Keratinocyte (primary cell): ENCODE results near the gene TENT4A. TPM values are rescaled to one million over a fixed set of nuclear protein-coding genes. Genes with fewer than 3 reads are reported as not detected.

Source experiments
- DNase-seq: peaks from one replicate; pipeline ENCODE4 v3.0.0-alpha.2; 2011; ENCODE audit warnings: low read depth, missing footprints, low spot score
- FAIRE-seq: peaks from 2 replicates; lab custom pipeline; 2011; peaks lifted over from hg19 to GRCh38; lab: Jason Lieb, UNC
- H2AFZ ChIP-seq: 2 replicates; pipeline ENCODE4 v1.6.0; 2012; ENCODE audit warnings: low read length, control low read depth, inconsistent platforms; ENCODE audit not compliant: control insufficient read depth
- H3K27ac ChIP-seq: 2 replicates; pipeline ENCODE4 v1.5.1; 2011; ENCODE audit warnings: low read length; ENCODE audit not compliant: control insufficient read depth, insufficient read depth
- H3K27me3 ChIP-seq: 3 replicates; pipeline ENCODE4 v1.6.0; 2011; ENCODE audit warnings: low read length; ENCODE audit not compliant: control insufficient read depth, insufficient read depth; ENCODE audit errors: extremely low read depth
- H3K36me3 ChIP-seq, 2 experiments: 2 replicates in 1 of 2; 3 replicates in 1 of 2; pipeline ENCODE4 v1.5.1; 2011; ENCODE audit warnings: low read length in 2 of 2, mild to moderate bottlenecking in 1 of 2; ENCODE audit not compliant: control insufficient read depth in 2 of 2, insufficient read depth in 2 of 2; ENCODE audit errors: extremely low read depth in 1 of 2
- H3K4me1 ChIP-seq: 3 replicates; pipeline ENCODE4 v1.5.1; 2011; ENCODE audit warnings: low read length; ENCODE audit not compliant: control insufficient read depth, insufficient read depth; ENCODE audit errors: extremely low read depth
- H3K4me2 ChIP-seq: 3 replicates; pipeline ENCODE4 v1.6.0; 2011; ENCODE audit warnings: low read depth, low read length; ENCODE audit not compliant: control insufficient read depth, insufficient read depth; ENCODE audit errors: extremely low read depth
- H3K4me3 ChIP-seq, 3 experiments: fragments of 200-600 bp in 1 of 3; sonication (generic) in 1 of 3; 2 replicates in 2 of 3; 3 replicates in 1 of 3; pipeline ENCODE4 v1.5.1; 2011 to 2016; ENCODE audit warnings: low read length in 3 of 3, mild to moderate bottlenecking in 3 of 3, control low read depth in 2 of 3, inconsistent platforms in 1 of 3, low read depth in 1 of 3, mixed read lengths in 1 of 3, mixed run types in 1 of 3, moderate library complexity in 1 of 3; ENCODE audit not compliant: control insufficient read depth in 2 of 3, insufficient read depth in 2 of 3; ENCODE audit errors: extremely low read depth in 1 of 3
- H3K79me2 ChIP-seq: 2 replicates; pipeline ENCODE4 v1.6.0; 2012; ENCODE audit warnings: low read length; ENCODE audit not compliant: control insufficient read depth, insufficient read depth
- H3K9ac ChIP-seq: 3 replicates; pipeline ENCODE4 v1.6.0; 2011; ENCODE audit warnings: low read length; ENCODE audit not compliant: control insufficient read depth, insufficient read depth; ENCODE audit errors: extremely low read depth
- H3K9me1 ChIP-seq: 3 replicates; pipeline ENCODE4 v1.6.0; 2011; ENCODE audit warnings: low read length; ENCODE audit not compliant: control insufficient read depth, insufficient read depth; ENCODE audit errors: extremely low read depth
- H3K9me3 ChIP-seq: 2 replicates; pipeline ENCODE4 v1.5.1; 2012; ENCODE audit warnings: low read depth, low read length; ENCODE audit not compliant: control insufficient read depth
- H4K20me1 ChIP-seq: 3 replicates; pipeline ENCODE4 v1.6.0; 2011; ENCODE audit warnings: low read length; ENCODE audit not compliant: control insufficient read depth, insufficient read depth; ENCODE audit errors: extremely low read depth
- CTCF ChIP-seq, 3 experiments: IDR thresholded peaks in 1 of 3; conservative IDR thresholded peaks in 1 of 3; optimal IDR thresholded peaks in 1 of 3; 2 replicates in 2 of 3; 3 replicates in 1 of 3; pipeline versions ENCODE3 to v1.5.1; 2011; ENCODE audit warnings: low read length in 3 of 3, mild to moderate bottlenecking in 3 of 3, moderate library complexity in 2 of 3, control low read depth in 1 of 3, inconsistent platforms in 1 of 3; ENCODE audit not compliant: insufficient read depth in 2 of 3; ENCODE audit errors: extremely low read depth in 1 of 3
- EZH2 ChIP-seq: IDR thresholded peaks from one replicate; pipeline ENCODE4 v1.6.1; 2012; ENCODE audit warnings: inconsistent platforms, mild to moderate bottlenecking, low read length, moderate library complexity
- dilution Hi-C: fragments of 300-500 bp; cut with MboI; formaldehyde crosslinking; loops from one replicate; pipeline ENCODE4 v1.7.0; 2020; ENCODE audit warnings: low sequenced_read_pairs; ENCODE audit not compliant: extremely low pct_ligation_motif_present
- polyA plus RNA-seq, 5 experiments: library from polyadenylated mRNA; depleted of rRNA in 3 of 5; stranded (reverse) in 3 of 5; stranded (forward) in 1 of 5; unstranded in 1 of 5; fragments of >200 nt; gene quantifications; 1 replicate in 1 of 5; 2 replicates in 3 of 5; 3 replicates in 1 of 5; pipeline versions ENCODE4 v1.2.1 to v1.2.3, GENCODE V29; 2011 to 2012; ENCODE audit warnings: missing spikeins in 2 of 5, low read depth in 1 of 5, low replicate concordance in 1 of 5

Gene TENT4A
- polyA plus RNA-seq, 1 donor (not counting 4 experiments of a cell fraction or from before 2014, with no cell fraction given), result 5.9 TPM

- H3K9me1 ChIP-seq, result peaks cover 3% of the 10 kb centered on the region
- no peaks in the 10 kb centered on the region for H3K4me1 ChIP-seq
- no peak overlapping the region for H3K27ac ChIP-seq
- H3K9me3 ChIP-seq, result no peaks in the 10 kb centered on the region
- H3K4me3 ChIP-seq, result no peak overlapping the region
- H2AFZ ChIP-seq, result no peak overlapping the region
- dilution Hi-C loops, result no loop called here
- no peak overlapping the region for H3K4me2 ChIP-seq
- H3K36me3 ChIP-seq, result peaks cover 30 to 36% of the 10 kb centered on the region in 2 experiments
- no peaks in the 10 kb centered on the region for H4K20me1 ChIP-seq
- TF ChIP-seq EZH2 (no peak), CTCF (optimal IDR thresholded peaks at IDR 0.05 in 1 of 3, IDR thresholded peaks at IDR 0.05 in 1 of 3, conservative IDR thresholded peaks at IDR 0.05 in 1 of 3; ENCODE audit: extremely low read depth in 1 of 3, insufficient read depth in 2 of 3, low read length in 3 of 3) (no peak)
- FAIRE-seq, result no peak
- no peaks in the 10 kb centered on the region for H3K27me3 ChIP-seq
- no peak overlapping the region for H3K9ac ChIP-seq
- H3K79me2 ChIP-seq, result no peaks in the 10 kb centered on the region
- no peak for DNase-seq
Observed at GRCh38 chr5:6755941-6756340, 42.7 kb downstream of the TENT4A start.

- TF ChIP-seq EZH2 (no peak), CTCF (optimal IDR thresholded peaks at IDR 0.05 in 1 of 3, IDR thresholded peaks at IDR 0.05 in 1 of 3, conservative IDR thresholded peaks at IDR 0.05 in 1 of 3; ENCODE audit: extremely low read depth in 1 of 3, insufficient read depth in 2 of 3, low read length in 3 of 3) (no peak)
- H3K9me3 ChIP-seq, result no peaks in the 10 kb centered on the region
- no peak overlapping the region for H3K4me2 ChIP-seq
- no peak for FAIRE-seq
- no peak for DNase-seq
- peaks cover 21 to 23% of the 10 kb centered on the region in 2 experiments for H3K36me3 ChIP-seq
- H3K4me3 ChIP-seq, result no peak overlapping the region
- H3K27ac ChIP-seq, result no peak overlapping the region
- no peaks in the 10 kb centered on the region for H4K20me1 ChIP-seq
- H3K9me1 ChIP-seq, result peaks cover 3% of the 10 kb centered on the region
- no peaks in the 10 kb centered on the region for H3K27me3 ChIP-seq
- H2AFZ ChIP-seq, result no peak overlapping the region
- dilution Hi-C loops, result no loop called here
- no peaks in the 10 kb centered on the region for H3K79me2 ChIP-seq
- no peak overlapping the region for H3K9ac ChIP-seq
- no peaks in the 10 kb centered on the region for H3K4me1 ChIP-seq
Observed at GRCh38 chr5:6757414-6757969, 44.3 kb downstream of the TENT4A start.
